Measurements from ENCODE around the gene QSOX1.

DNA sequence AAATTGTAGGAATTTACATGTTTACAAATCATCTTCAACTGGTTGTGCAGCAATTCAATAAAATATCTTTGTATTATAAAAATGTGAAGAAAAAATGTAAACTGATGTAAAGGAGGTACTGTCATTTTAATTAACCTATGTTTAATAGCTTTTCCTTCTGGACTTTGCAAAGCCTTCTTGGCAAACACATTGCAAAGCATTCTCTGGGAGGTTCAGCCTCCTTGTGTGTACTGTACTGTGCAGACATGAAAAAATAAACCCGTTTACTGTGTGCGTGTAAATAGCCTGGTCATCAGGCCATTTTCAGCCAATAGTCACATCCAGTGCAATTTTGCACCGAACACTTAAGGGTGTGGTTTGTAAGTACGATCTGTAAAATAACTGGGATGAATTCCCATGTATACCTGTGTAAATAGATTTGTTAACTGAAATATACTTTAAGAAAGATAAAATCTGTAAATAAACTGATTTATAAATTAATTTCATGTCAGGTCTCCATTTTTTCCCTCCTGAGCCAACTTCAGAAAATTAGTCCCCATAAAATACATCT is 40.2 kb upstream of the QSOX1 start:
- TF ChIP-seq POLR2A (IDR thresholded peaks at IDR 0.05) = no peak
- no peak for TF ChIP-seq CTCF (IDR thresholded peaks at IDR 0.05)
- TF ChIP-seq POLR2AphosphoS5 (IDR thresholded peaks at IDR 0.05) = no peak
- TF ChIP-seq EP300 (IDR thresholded peaks at IDR 0.05) = no peak

Measured in stomach (tissue), 4 donors.